ENCODE data around the gene GPALPP1.
"Not testable (repeated sequence)": the region's sequence is repeated elsewhere in the genome, so short reads cannot be mapped to it uniquely, and the experiment has no call there.

DNA sequence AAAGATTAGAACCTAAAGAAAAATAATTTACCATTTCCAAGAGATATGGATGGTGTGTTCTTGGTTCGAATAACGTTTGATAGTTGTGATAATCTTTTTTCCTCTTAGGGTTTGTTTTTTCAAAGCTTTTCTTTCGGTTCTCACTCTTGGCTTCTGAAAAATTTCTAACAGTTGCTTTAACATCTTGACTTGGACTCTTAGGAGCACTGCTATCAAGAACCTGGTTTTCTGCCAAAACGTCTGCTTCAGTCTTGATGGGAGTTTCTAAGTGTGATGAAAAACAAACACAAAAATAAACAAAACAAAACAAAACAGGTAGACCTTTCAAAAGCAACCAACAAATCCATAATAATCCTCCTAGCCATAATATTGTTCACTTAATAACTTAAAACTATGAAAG is 45.9 kb upstream of the GPALPP1 start:
- TF ChIP-seq POLR2A (IDR thresholded peaks at IDR 0.05): not testable (repeated sequence)
- TF ChIP-seq, protein P1, sequence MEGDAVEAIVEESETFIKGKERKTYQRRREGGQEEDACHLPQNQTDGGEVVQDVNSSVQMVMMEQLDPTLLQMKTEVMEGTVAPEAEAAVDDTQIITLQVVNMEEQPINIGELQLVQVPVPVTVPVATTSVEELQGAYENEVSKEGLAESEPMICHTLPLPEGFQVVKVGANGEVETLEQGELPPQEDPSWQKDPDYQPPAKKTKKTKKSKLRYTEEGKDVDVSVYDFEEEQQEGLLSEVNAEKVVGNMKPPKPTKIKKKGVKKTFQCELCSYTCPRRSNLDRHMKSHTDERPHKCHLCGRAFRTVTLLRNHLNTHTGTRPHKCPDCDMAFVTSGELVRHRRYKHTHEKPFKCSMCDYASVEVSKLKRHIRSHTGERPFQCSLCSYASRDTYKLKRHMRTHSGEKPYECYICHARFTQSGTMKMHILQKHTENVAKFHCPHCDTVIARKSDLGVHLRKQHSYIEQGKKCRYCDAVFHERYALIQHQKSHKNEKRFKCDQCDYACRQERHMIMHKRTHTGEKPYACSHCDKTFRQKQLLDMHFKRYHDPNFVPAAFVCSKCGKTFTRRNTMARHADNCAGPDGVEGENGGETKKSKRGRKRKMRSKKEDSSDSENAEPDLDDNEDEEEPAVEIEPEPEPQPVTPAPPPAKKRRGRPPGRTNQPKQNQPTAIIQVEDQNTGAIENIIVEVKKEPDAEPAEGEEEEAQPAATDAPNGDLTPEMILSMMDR (IDR thresholded peaks at IDR 0.05): not testable (repeated sequence)
